GM23248 (cell line): ENCODE results near the gene STX8.

Experiments used
- EZH2 ChIP-seq: fragments of 200-600 bp; sonication (generic); IDR thresholded peaks from 2 replicates; pipeline ENCODE4 v1.6.1; 2018; ENCODE audit warnings: antibody characterized with exemption, mild to moderate bottlenecking; ENCODE audit not compliant: insufficient read depth, poor library complexity, severe bottlenecking
- EZH2phosphoT487 ChIP-seq: fragments of 200-600 bp; sonication (generic); IDR thresholded peaks from 2 replicates; pipeline ENCODE4 v1.6.1; 2018; ENCODE audit warnings: antibody characterized with exemption, moderate library complexity, mild to moderate bottlenecking, low read depth; ENCODE audit not compliant: insufficient read depth

GRCh38 chr17:9343516-9343915 lies 232.1 kb downstream of the STX8 start:
- TF ChIP-seq EZH2 (no peak), EZH2phosphoT487 (no peak)
